HG02798 (cell line): ENCODE results near the gene SCLY.
"Not testable (repeated sequence)": the region's sequence is repeated elsewhere in the genome, so short reads cannot be mapped to it uniquely, and the experiment has no call there.

ENCODE experiments used
- ATAC-seq: cut with Tn5 transposase; IDR thresholded peaks from one replicate; pipeline ENCODE4 v1.9.1; 2021; ENCODE audit warnings: mild to moderate bottlenecking; ENCODE audit not compliant: unreplicated experiment, poor library complexity

SCLY gene

DNA sequence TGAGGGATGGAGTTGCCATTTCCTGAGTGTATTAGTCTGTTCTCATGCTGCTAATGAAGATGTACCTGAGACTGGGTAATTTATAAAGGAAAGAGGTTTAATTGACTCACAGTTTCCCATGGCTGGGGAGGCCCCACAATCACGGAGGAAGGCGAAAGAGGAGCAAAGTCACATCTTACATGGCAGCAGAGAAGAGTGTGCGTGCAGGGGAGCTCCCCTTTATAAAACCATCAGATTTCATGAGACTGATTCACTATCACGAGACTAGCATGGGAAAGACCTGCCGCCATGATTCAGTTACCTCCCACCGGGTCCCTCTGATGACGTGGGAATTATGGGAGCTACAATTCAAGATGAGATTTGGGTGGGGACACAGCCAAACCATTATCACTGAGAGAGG, 5.9 kb downstream of the SCLY start:
- not testable (repeated sequence) for ATAC-seq

DNA sequence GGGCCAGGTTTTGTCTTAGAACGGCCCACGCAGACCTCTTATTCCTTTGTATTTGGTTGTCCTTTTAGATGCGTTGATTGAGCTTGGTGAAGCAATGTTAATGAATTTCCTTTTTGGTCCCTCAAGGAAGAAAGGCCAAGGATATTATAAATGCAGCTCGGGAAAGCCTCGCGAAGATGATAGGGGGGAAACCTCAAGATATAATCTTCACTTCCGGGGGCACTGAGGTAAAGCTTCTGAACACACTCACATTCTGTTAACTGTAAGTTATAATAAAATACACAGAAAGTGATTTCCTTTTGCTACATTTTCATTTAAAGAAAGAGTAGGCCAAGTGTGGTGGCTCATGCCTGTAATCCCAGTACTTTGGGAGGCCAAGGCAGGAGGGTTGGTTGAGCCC, 7.1 kb downstream of the SCLY start:
- no peak for ATAC-seq

DNA sequence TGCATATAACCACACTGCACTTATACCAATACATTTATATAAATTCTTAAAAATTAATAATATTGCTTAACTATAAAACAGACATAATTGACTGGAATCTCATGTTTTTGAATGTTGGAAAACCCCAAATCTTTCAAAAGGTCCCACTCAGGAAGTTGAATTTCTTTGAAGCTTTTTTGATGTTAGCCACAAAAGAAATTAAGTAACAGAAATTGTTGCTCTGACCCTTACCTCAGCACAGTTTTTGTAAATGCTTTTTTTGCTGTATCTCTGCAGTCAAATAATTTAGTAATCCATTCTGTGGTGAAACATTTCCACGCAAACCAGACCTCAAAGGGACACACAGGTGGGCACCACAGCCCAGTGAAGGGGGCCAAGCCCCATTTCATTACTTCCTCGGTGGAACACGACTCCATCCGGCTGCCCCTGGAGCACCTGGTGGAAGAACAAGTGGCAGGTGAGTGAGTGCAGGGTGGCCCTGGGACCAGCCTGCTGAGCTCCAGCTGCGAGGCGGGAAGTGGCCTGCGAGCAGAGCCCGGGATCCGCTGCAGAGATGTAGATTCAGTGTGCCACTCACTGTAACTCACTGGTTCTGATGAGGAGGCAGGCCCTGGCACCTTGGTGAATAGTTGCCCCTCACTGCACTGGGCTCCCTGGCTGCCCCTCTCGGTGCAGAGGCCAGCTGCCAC, 8.4 kb downstream of the SCLY start:
- no peak for ATAC-seq

DNA sequence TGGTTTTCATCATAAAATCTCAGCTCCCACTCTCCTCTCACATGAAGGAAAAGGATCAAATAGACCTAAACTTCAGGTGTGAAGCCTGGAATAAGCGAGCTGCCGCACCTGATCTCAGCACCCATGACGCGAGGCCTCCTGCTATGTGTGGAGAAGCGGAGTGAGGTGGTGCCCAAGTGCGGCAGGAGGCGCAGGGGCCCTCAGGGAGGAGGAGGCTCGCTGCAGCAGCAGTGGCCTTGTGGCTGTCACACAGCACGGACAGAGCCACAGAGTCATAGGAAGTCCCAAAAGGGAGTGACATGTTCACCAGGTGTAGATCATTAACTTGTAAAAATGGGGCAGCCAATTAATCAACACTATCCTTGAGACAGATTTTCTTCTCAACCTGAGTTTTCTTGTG, 9.1 kb downstream of the SCLY start:
- ATAC-seq = no peak

DNA sequence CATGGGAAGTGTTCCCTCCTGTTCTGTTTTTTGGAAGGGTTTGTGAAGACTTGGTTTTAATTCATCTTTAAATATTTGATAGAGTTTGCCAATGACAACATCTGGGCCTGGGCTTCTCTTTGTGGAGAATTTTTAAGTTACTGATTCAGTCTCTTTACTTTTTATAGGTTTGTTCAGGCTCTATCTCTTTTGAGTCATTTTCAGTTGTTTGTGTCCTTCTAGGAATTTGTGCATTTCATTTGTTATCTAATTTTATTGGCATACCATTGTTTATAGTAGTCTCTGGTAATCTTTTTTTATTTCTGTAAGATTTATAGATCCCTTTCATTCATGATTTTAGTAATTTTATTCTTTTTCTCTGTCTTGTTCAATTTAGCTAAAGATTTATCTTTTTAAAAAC, 14.6 kb downstream of the SCLY start:
- ATAC-seq = no peak

DNA sequence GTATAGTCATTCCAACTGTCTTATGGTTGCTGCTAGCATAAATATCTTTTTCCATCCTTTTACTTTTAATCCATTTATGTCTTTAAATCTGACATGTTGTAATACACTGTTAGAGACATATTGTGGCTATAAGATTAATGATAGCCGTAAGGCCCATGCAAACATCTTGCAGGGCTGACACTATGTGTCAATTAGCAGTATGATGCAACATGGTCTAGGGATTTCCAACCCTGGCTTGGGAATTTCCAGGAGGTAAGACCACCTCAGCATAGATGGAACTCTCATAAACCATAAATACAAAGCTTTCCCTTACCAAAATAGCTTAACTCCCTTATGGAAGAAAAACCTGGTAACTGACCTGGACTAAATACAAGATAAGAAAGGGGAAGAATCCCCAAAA, 16.5 kb downstream of the SCLY start:
- no peak for ATAC-seq

DNA sequence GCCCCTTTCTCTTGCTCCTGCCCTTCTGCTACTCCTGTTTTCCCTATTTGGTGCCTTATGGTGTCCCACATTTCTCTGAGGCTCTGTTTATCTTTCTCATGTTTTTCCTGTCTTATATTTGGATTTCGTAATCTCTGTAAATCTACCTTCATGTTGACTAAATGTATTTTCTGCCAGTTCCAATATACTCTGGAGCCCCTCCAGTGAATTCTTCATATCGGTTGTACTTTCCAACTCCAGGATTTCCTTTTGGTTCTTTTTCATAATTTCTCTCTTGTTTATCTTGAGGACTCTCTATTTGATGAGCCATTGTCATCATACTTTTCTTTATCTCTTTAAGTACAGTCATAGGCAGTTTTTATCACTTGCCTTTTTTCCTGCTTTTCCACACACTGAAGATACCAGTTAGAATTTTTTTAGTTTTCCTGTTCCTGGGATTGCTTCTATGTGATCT, 19.1 kb downstream of the SCLY start:
- ATAC-seq = no peak

DNA sequence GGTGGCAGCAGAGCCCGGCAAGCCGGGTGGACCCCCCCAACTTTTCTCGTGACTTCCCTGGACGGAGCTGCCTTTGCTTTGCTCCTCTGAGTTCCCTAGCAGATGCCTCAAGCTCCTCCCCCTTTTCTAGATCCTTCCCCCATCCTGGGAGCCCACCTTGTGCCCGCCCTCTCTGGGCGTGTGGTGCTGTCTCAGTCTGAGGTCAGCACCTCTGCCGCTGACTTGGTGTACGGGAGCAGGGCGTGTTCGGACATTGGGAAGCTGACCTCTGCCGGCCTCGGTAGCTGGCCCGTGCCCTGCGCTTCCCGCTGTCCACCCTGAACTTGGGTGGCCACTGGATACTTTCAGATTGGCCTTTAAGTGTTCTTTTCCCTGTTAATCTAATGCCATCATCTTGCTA, 19.7 kb downstream of the SCLY start:
- no peak for ATAC-seq

DNA sequence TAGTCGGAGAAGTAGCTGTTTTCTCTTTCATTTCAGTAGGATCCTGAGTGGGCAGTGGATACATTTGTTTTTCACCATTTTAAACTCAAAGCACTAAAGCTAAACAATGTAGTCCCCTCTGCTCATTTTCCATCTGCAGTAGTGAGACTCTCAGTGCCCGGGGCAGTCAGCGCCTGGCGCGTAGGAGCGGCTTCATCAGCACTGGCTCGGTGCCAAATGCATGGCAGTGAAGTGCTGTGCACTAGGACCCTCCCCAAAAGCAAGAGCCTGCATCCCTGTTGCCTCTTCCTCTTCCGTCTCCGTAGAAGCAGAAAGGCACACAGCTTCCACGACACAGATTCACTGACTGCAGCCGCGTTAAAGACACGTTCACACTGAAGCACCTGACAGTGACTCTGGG, 20.3 kb downstream of the SCLY start:
- no peak for ATAC-seq

DNA sequence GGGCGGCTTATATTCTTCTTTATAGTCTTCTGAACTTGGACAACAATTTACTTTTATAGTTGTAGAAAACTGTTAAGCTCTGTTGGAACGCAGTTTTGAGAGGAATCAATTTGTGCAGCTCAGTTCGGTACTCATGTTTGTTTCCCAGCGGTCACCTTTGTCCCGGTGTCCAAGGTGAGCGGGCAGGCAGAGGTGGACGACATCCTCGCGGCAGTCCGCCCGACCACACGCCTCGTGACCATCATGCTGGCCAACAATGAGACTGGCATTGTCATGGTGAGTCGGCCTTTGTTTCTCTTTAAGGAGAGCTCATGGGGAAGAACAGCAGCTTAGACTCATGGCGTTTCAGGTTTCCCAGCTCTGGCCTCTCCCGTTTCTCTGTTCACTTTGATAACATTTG, 20.8 kb downstream of the SCLY start:
- ATAC-seq = no peak

DNA sequence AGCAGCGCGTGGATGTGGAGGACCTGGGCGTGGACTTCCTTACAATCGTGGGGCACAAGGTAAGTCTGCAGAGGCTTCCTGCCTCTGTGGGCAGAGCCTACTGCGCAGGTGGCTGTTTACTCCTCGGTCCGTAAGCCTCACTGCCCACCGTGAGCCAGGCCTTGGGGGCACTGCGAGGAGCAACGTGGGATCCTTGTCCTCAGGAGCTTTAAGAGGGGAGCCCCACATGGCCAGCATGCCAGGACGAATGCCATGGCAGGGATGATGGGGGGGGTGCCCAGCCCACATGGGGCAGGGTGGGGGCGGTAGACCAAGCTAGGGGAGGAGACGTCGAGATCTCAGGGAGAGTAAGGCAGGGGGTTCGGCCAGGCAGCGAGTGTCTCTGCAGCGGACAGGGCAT, 21.4 kb downstream of the SCLY start:
- no peak for ATAC-seq

DNA sequence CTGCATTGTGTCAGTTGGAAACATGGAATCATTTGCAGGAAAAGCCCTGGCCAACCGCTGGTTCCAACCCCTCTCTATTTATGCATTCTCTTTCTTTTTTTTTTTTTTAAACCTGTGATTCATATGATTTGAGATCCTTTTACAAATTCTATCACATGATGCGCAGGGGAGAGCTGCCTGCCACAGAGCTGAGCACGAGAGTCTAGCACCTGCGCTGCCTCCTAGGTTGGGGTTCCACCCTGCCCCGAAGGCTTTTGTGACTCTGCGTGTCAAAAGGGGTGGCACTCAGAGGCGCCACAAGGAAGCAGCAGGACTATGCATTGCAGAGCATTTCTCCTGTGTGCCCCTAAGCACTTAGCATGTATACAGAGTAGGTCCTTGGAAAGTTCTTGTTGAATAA, 22.0 kb downstream of the SCLY start:
- ATAC-seq = no peak

DNA sequence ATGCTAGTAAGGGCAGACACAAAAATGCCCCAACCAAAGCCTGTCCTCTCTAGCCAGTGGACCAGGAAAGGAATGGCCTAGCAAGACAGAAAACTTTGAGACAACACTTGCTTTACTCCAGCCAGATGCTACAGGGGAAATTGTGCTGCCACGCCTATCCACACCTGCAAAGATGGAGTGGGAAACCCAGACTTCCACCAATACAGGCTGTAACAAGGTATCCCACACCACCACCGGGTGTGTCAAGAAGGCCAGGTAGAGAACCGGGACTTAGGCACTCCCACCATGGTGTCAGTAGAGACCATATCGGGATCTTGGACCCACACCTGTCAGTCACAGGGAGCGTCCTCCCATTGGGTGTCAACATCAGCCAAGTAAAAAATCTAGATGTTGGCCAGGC, 23.1 kb downstream of the SCLY start:
- ATAC-seq = no peak

DNA sequence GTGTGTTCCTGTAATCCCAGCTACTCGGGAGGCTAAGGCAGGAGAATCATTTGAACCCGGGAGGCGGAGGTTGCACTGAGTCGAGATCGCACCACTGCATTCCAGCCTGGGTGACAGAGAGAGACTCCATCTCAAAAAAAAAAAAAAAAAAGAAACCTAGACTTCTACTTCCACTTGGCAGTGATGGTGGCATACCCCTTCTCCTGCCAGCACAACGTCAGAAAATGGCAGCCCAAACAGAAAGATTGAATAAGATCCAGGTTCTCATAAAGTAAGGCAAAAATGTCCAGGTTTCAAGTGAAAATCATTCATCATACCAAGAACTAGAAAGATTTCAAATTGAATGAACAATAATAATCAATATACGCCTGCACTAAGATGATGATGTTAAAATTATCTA, 24.0 kb downstream of the SCLY start:
- ATAC-seq = no peak

DNA sequence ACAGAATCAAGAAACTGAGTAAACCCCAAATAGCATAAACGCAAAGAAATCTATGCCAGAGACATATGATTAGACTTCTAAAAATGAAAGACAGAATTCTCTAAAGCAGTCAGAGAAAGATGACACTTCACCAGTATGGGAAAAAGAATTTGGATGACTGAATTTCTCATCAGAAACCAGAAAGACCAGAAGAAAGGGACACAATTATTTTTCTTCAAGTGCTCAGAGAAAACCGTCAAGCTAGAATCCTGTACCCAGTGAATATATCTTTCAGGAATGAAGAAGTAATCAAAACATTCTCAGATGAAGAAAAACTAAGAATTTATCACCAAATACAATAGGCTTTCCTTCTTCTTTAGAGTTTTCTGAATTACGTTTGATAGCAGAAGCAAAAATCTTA, 25.1 kb downstream of the SCLY start:
- ATAC-seq = no peak

DNA sequence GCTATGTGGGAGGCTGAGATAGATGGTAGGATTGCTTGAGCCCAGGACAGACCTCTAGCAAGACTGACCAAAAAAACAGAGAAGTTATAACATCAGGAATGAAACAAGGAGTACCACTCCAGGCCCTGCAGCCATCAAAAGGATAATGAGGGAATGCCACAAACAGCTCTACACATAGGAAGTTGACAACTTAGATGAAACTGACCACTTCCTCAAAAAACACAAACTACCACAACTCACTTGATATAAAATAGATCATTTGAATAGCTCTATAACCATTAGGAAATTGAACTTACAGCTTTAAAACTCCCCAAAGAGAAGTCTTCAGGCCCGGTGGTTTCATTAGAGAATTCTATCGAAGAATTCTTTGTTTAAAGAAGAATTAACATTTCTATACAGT, 26.4 kb downstream of the SCLY start:
- no peak for ATAC-seq

DNA sequence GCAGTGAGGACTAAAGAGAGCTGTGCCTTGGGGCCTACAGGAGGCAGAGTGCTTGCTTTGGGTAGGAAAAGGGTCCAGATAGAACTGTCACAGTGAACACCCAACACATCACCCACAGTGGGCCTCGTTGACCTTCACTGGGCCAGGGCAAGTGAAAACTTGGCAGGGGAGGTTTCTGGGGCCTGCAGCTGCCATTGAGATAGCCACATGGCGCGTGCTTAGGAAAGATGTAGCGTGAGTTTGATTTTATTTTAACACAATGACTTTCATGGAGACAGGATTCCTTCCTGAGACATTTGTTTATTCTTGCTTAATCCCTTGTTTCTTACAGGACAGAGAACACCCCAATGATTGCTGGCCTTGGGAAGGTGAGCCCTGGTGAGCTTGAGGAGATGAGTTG, 30.1 kb downstream of the SCLY start:
- no peak for ATAC-seq

DNA sequence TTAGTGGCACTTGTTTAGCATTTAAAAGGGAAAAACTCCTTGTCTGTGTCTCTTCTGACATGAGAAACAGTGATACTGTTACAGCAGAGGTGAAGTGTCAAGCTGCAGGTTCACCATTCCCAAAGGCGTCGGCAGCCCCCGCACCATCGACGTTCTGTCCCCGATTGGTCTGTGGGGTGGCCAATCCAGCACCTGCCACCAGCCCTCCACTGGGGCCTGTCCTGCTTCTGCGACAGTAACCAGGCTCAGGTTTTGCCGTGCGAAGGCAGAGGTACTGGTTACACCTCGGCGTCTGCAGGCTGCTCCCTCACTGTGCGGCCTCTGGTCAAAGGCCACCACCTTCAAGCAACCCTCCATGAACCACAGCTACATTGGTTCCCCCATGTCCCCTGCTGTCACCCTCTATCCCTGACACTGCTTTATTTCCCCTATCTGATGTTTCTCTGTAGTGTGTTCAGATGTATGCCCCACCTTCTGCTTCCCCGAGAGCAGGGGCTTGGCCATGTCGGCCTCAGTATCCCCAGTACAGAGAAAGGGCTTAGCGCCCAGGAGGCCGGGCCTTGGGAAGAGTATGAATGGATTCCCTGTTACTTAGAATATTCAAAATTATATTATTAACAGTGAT, 30.7 kb downstream of the SCLY start:
- ATAC-seq = no peak

DNA sequence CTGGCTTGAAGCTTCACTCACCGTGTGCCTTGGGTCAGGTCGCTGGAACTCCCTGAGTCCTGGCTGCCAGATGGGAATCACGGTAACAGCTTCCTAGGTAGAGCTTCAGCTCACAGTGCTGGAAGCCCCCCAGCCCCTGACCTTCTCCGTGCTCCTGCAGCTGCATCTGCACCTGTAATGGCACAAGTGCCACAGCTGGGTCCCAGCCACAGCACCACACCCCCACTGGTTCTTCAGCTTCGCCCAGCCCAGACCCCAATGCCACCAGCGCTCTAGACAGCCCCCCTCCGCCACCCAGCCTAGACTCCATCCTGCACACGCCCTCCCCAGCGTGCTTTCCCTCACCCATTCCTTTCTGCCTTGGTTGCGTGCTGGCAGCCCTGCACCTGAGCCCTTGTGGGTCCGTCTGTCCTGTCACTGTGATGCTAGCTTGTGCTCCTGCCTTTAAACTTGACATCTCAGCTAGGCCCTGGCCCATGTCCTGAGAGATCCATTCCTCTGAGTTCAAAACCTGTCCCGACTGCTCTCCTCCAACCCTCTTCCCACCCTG, 31.8 kb downstream of the SCLY start:
- no peak for ATAC-seq

DNA sequence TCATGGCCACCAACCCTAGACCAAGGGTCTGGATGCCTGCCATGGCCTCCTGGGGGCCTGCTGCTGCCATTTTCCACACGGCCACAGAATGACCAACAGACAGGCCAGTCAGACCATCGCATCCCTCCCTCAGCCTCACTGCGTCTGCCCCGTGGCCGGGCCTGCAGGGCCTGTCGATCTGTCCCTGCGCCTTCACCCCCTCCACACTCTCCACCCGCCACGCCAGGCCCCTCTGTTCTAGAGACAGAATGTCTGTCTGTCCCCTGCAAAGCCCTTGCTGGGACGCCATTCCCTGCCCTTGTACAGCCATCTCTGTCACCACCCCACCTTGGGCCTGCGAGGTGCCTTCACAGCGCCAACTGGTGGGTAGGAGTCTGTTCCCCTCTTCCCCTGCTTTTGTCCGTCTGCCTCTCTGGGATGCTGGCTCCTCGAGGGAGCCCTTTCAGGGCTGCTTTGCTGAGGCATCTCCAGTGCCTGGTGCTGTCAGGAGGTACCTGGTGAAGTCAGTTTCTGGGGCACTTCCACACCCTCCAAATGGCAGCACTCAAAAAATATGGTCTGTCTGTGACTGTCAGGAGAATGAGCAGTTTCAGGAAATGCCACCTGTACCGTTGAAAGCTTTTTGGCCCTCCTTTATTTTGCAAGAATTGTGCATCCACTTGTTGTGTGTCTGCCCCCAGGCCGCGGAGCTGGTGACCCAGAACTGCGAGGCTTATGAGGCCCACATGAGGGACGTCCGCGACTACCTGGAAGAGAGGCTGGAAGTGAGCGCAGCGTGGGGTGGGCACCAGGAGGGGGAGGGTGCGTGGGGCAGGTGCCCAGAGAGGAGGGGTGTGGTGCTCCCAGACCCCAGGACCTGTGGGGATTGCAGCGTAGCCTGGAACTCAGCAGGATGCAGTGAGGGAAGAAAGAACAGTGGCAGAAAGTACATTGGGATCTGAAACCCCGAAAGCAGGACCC, 32.7 kb downstream of the SCLY start:
- no peak for ATAC-seq

DNA sequence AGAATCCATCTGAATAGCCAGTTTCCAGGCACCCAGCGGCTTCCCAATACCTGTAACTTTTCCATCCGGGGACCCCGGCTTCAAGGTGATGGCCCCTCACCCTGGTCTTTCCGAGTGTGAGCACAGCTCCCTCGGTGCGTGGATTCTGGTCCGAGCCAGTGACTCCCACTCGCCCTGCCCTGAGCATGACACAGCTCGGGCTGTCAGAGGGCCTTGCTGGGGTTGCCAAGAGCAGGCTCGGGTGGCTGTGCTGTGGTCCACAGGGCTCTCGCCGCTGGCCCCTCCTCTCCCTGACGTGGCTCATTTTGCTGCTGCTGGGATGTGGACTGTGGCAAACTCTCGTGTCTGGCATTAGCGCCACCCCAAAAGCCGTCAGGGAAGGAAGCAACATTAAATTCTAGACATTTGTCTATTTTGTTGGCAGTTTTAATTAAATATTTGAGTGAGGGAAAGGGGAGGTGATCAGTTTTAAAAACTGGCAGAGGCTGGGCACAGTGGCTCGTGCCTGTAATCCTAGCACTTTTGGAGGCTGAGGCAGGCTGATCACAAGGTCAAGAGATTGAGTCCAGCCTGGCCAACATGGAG, 33.7 kb downstream of the SCLY start:
- ATAC-seq = no peak
